Left lung (tissue), 10 donors: ENCODE measurements around the gene SLC12A8. TPM values are rescaled to one million over a fixed set of nuclear protein-coding genes. Genes with fewer than 3 reads are reported as not detected.

Experiments
- ATAC-seq: fragments of 200-7000 bp; cut with Tn5 transposase; one replicate; pipeline ENCODE4 v1.9.1; 2020; ENCODE audit warnings: moderate library complexity
- DNase-seq, 4 donors: peaks; one replicate each; pipeline ENCODE4 v3.0.0-alpha.2; 2013 to 2020
- H3K27ac ChIP-seq, 2 donors: fragments of 200-600 bp; sonication (generic) in 1 of 2; one replicate each; pipeline versions ENCODE4 v1.5.0 to v1.8.0; 2020 to 2021
- H3K27me3 ChIP-seq, 2 donors: fragments of 200-600 bp; sonication (generic) in 1 of 2; one replicate each; pipeline versions ENCODE4 v1.5.0 to v1.8.0; 2020 to 2021
- H3K36me3 ChIP-seq, 2 donors: fragments of 200-600 bp; sonication (generic) in 1 of 2; one replicate each; pipeline versions ENCODE4 v1.5.0 to v1.8.0; 2020 to 2021
- H3K4me1 ChIP-seq, 2 donors: fragments of 200-600 bp; one replicate each; pipeline ENCODE4 v1.8.0; 2021
- H3K4me3 ChIP-seq, 2 donors: fragments of 200-600 bp; sonication (generic) in 1 of 2; one replicate each; pipeline versions ENCODE4 v1.5.0 to v1.8.0; 2020 to 2021; ENCODE audit warnings: mild to moderate bottlenecking in 1 of 2
- H3K9me3 ChIP-seq, 2 donors: fragments of 200-600 bp; sonication (generic) in 1 of 2; one replicate each; pipeline versions ENCODE4 v1.5.0 to v1.8.0; 2020 to 2021
- intact Hi-C, 2 donors: fragments of 100-400 bp; cut with DNase I; formaldehyde crosslinking; loops; one replicate each; pipeline versions ENCODE4 v1.11.2 to v1.14.2; 2022
- polyA plus RNA-seq, 6 donors: library from polyadenylated mRNA; unstranded; fragments of 120-200 nt; gene quantifications; one replicate each; pipeline ENCODE4 v1.2.1, GENCODE V29; 2013; ENCODE audit not compliant: insufficient read length in 6 of 6
- total RNA-seq, 2 donors: library from RNA; stranded (reverse); fragmentation: NEBNext Ultra II Directional; extraction: Animal tissue kit (Norgen Biotek cat#: 25700); gene quantifications; one replicate each; pipeline ENCODE4 v1.2.1, GENCODE V29; 2021
- TF ChIP-seq, protein P1 (sequence below), 2 donors: fragments of 200-600 bp; sonication (generic) in 1 of 2; IDR thresholded peaks; one replicate each; pipeline versions ENCODE4 v1.5.0 to v1.8.0; 2021; ENCODE audit warnings: antibody characterized with exemption in 2 of 2
- donor health status: DM: no; HTN: yes; CAD: no.
- donor health status: DM: no; HTN: no; CAD: no.

Gene SLC12A8
- total and polyA plus RNA-seq, 8 donors: 1.1 to 17.1 (median 1.6) TPM

DNA sequence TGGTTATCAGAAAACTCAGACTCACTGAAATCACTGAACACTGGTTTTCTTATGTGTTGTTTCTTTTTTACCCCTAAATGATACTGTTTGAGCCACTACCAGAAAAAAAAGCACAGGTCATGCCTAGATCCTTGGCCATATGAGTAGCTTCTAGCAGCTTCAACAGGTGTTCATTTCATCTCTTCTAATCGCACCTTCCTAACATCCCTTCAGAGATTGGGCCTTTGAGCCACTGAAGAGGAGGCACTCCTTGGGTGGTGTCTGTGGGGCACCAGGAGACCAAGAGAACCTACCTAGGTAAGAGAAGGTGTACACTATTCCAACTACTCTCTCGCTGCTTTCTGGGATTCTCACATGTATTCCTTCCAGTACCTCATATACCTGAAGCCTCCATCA is 159.2 kb downstream of the SLC12A8 start:
- TF ChIP-seq, protein P1, sequence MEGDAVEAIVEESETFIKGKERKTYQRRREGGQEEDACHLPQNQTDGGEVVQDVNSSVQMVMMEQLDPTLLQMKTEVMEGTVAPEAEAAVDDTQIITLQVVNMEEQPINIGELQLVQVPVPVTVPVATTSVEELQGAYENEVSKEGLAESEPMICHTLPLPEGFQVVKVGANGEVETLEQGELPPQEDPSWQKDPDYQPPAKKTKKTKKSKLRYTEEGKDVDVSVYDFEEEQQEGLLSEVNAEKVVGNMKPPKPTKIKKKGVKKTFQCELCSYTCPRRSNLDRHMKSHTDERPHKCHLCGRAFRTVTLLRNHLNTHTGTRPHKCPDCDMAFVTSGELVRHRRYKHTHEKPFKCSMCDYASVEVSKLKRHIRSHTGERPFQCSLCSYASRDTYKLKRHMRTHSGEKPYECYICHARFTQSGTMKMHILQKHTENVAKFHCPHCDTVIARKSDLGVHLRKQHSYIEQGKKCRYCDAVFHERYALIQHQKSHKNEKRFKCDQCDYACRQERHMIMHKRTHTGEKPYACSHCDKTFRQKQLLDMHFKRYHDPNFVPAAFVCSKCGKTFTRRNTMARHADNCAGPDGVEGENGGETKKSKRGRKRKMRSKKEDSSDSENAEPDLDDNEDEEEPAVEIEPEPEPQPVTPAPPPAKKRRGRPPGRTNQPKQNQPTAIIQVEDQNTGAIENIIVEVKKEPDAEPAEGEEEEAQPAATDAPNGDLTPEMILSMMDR (IDR thresholded peaks at IDR 0.05): no peak
- no peaks in the 10 kb centered on the region for H3K36me3 ChIP-seq
- H3K27ac ChIP-seq: peak overlapping the region; percentile 80 to 87
- peaks cover 0 to 32% of the 10 kb centered on the region in 2 donors for H3K27me3 ChIP-seq
- intact Hi-C loops: no loop called here
- no peak for DNase-seq
- ATAC-seq: no peak
- H3K9me3 ChIP-seq: no peaks in the 10 kb centered on the region
- peaks cover 39 to 71% of the 10 kb centered on the region in 2 donors for H3K4me1 ChIP-seq
- H3K4me3 ChIP-seq: peak overlapping the region in 1 of 2 donors; percentile 71

DNA sequence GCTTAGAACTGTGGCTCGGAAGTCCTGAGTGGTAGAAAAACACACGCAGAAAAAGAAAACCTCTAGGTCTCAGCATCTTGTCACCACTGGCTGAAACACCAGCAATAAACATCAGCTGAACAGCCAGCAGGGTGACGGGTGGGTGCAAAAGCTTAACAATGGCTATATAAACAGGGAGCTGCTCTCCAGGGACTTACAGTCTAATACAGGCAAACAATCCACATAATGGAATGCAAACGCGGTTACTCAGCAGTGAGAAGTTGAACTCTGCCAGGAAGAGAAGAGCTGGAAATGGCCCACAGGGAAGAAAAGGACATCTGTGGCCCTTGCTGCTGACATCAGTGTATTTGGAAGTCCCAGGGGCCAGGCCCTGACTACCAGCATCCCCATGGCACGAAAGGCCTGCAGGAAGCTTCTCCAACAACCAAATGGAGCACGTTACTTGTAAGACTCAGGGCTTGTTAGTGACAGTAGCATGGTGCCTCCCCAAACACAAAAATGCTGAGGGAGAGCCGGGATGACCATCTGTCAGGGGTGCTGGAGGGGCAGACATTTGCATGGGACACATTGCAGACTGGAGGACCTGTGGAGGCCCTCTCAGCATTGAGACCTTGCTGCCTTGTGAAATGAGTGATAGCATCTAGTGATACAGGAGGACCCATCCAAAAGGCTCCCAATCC is 159.8 kb downstream of the SLC12A8 start:
- TF ChIP-seq, protein P1 (IDR thresholded peaks at IDR 0.05): no peak
- H3K27ac ChIP-seq: peak overlapping the region; percentile 80 to 87
- DNase-seq (no peak), ATAC-seq (no peak)
- no peaks in the 10 kb centered on the region for H3K9me3 ChIP-seq
- peaks cover 39 to 75% of the 10 kb centered on the region in 2 donors for H3K4me1 ChIP-seq
- no peaks in the 10 kb centered on the region for H3K36me3 ChIP-seq
- intact Hi-C loops: no loop called here
- peaks cover 0 to 32% of the 10 kb centered on the region in 2 donors for H3K27me3 ChIP-seq
- H3K4me3 ChIP-seq: peak overlapping the region in 1 of 2 donors; percentile 71

DNA sequence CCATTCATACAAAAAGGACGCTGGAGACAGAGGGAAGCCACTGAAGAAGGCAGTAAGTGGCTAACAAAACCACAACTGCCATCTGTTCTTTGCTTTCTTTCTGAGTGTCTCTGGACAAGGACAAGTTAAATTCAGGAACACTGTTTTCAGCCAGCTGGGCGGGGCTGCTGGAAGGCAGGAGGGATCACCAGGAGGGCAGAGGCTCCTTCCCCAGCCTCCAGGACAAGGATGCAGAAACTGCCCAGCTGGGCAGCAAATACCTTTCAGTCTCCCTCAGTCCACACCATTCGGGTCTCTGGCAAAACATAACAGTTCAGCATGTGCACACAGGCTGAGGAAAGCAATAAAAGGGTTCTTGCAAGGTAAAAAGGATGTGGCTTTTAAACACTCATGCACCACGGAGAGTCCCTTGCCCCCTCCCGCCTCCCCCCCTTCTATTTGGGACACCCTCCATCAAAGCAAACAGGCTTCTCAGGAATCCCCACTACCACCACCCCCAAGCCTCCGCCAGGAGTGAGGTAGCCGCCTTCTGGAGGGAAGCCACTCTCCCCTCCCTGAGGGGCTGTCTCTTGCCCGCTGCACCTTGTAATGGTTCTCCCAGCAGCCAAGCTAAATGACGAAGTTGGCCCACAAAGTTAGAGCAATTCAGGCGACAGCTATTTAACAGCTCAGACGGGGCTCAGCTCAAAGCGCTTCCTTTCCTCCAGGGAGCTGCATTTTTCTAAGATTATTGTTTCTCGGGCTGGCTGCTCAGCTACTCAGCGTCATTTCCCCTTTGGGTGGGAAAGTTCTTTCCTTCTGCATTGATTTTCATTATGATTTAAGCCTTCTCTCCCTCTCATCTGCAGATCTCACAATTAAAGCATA is 160.6 kb downstream of the SLC12A8 start:
- Histone ChIP-seq H3K27me3 (peaks cover 0 to 32% of the 10 kb centered on the region in 2 donors), H3K4me1 (peaks cover 39 to 68% of the 10 kb centered on the region in 2 donors), H3K36me3 (no peaks in the 10 kb centered on the region), H3K9me3 (no peaks in the 10 kb centered on the region), H3K27ac (peak overlapping the region; percentile 80 to 87), H3K4me3 (peak overlapping the region in 1 of 2 donors; percentile 71)
- no peak for DNase-seq
- intact Hi-C loops: no loop called here
- TF ChIP-seq, protein P1 (IDR thresholded peaks at IDR 0.05): no peak
- no peak for ATAC-seq

DNA sequence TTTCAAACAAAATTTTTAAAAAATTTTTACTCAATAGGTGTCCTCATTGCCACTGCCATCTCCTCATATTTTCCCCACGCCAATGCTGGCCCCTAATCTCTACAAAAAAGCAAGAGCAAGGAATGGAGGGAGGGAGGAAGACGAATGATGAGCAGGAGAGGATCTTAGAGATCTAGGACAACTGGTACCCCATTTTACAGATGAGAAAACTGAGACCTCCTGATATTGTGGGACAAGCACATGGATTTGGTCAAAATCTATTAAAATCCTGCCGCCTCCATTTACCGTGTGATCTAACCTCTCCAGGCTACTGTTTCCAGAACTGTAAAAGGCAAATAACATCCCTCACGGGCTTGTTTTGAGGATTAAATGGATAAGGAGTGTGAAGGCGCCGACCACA is 161.3 kb downstream of the SLC12A8 start:
- no peak for ATAC-seq

More for the DNA sequence above, 161.3 kb downstream of the SLC12A8 start:
- Histone ChIP-seq H3K36me3 (no peaks in the 10 kb centered on the region), H3K4me1 (peaks cover 36 to 61% of the 10 kb centered on the region in 2 donors), H3K4me3 (no peak overlapping the region), H3K27ac (peak overlapping the region; percentile 80 to 87), H3K27me3 (peaks cover 0 to 25% of the 10 kb centered on the region in 2 donors), H3K9me3 (no peaks in the 10 kb centered on the region)
- TF ChIP-seq, protein P1 (IDR thresholded peaks at IDR 0.05): no peak
- DNase-seq: no peak
- intact Hi-C loops: no loop called here
